HepG2 (cell line): ENCODE results near the gene HS6ST1. TPM values are rescaled to one million over a fixed set of nuclear protein-coding genes. Genes with fewer than 3 reads are reported as not detected.

Experiments
- CBX2 ChIP-seq, 2 experiments: fragments of 200-600 bp in 1 of 2; sonication (generic); formaldehyde crosslinking in 1 of 2; IDR thresholded peaks; 2 replicates each; pipeline versions ENCODE4 v1.7.0 to v1.8.1; 2018 to 2022; ENCODE audit warnings: low read depth in 2 of 2, low read length in 1 of 2, mild to moderate bottlenecking in 1 of 2, missing genetic modification reagents in 1 of 2
- CEBPG ChIP-seq: IDR thresholded peaks from 2 replicates; pipeline ENCODE4 v1.6.1; 2016
- FOXC1 ChIP-seq: sonication (generic); formaldehyde crosslinking; IDR thresholded peaks from 2 replicates; pipeline ENCODE4 v1.8.0; 2022; ENCODE audit warnings: mild to moderate bottlenecking, missing genetic modification reagents, borderline replicate concordance
- HNRNPL ChIP-seq: fragments of 200-400 bp; formaldehyde crosslinking; IDR thresholded peaks from 2 replicates; pipeline ENCODE4 v1.6.1; 2017; ENCODE audit warnings: mild to moderate bottlenecking, low read depth, low read length
- KMT2A ChIP-seq: sonication (generic); formaldehyde crosslinking; IDR thresholded peaks from 2 replicates; pipeline ENCODE4 v1.4.0; 2020; ENCODE audit warnings: missing genetic modification reagents
- NCOA5 ChIP-seq: sonication (generic); formaldehyde crosslinking; IDR thresholded peaks from 2 replicates; pipeline ENCODE4 v1.4.0; 2020; ENCODE audit warnings: missing genetic modification reagents
- PHF8 ChIP-seq: sonication (generic); formaldehyde crosslinking; IDR thresholded peaks from 2 replicates; pipeline ENCODE4 v1.5.0; 2020; ENCODE audit warnings: missing genetic modification reagents
- POGZ ChIP-seq: sonication (generic); formaldehyde crosslinking; IDR thresholded peaks from 2 replicates; pipeline ENCODE4 v1.4.0; 2020; ENCODE audit warnings: mild to moderate bottlenecking, missing genetic modification reagents
- PTBP1 ChIP-seq: fragments of 200-400 bp; formaldehyde crosslinking; IDR thresholded peaks from 2 replicates; pipeline ENCODE4 v1.6.1; 2018; ENCODE audit warnings: low read length, low read depth; ENCODE audit not compliant: poor library complexity, severe bottlenecking
- RBM39 ChIP-seq: fragments of 200-400 bp; formaldehyde crosslinking; IDR thresholded peaks from one replicate; pipeline ENCODE4 v1.6.1; 2018; ENCODE audit warnings: antibody characterized with exemption, mild to moderate bottlenecking, low read depth, low read length; ENCODE audit not compliant: poor library complexity, severe bottlenecking
- RFXAP ChIP-seq: sonication (generic); formaldehyde crosslinking; IDR thresholded peaks from 2 replicates; pipeline ENCODE4 v1.4.0; 2020; ENCODE audit warnings: missing genetic modification reagents, borderline replicate concordance
- SPEN ChIP-seq: sonication (generic); formaldehyde crosslinking; IDR thresholded peaks from 2 replicates; pipeline ENCODE4 v1.5.1; 2020; ENCODE audit warnings: low read depth, mild to moderate bottlenecking, missing genetic modification reagents
- TRIM24 ChIP-seq: sonication (generic); formaldehyde crosslinking; IDR thresholded peaks from 2 replicates; pipeline ENCODE4 v1.8.0; 2022; ENCODE audit warnings: mild to moderate bottlenecking, missing genetic modification reagents
- ZBTB1 ChIP-seq: sonication (generic); formaldehyde crosslinking; IDR thresholded peaks from 2 replicates; pipeline ENCODE4 v1.4.0; 2020; ENCODE audit warnings: missing genetic modification reagents, borderline replicate concordance
- ZNF205 ChIP-seq: IDR thresholded peaks from 2 replicates; pipeline ENCODE4 v1.6.1; 2018; ENCODE audit warnings: missing biosample characterization, missing genetic modification reagents
- ZNF44 ChIP-seq: sonication (generic); formaldehyde crosslinking; IDR thresholded peaks from 2 replicates; pipeline ENCODE4 v1.5.1; 2020; ENCODE audit warnings: mild to moderate bottlenecking, missing genetic modification reagents
- ZNF550 ChIP-seq: sonication (generic); formaldehyde crosslinking; IDR thresholded peaks from 2 replicates; pipeline ENCODE4 v1.4.0; 2020; ENCODE audit warnings: mild to moderate bottlenecking, missing genetic modification reagents, borderline replicate concordance
- ZNF605 ChIP-seq: sonication (generic); formaldehyde crosslinking; IDR thresholded peaks from 2 replicates; pipeline ENCODE4 v1.8.0; 2022; ENCODE audit warnings: mild to moderate bottlenecking, missing genetic modification reagents
- ZNF790 ChIP-seq: sonication (generic); formaldehyde crosslinking; IDR thresholded peaks from 2 replicates; pipeline ENCODE4 v1.8.0; 2022; ENCODE audit warnings: missing genetic modification reagents, mild to moderate bottlenecking, borderline replicate concordance
- ZNF792 ChIP-seq: IDR thresholded peaks from 2 replicates; pipeline ENCODE4 v1.6.1; 2016
- polyA plus RNA-seq, 8 experiments: library from polyadenylated mRNA; depleted of rRNA in 3 of 8; stranded (reverse) in 7 of 8; unstranded in 1 of 8; fragments of >200 nt; fragmentation: Illumina TruSeq in 4 of 8; extraction: Trizol in 4 of 8; gene quantifications; 2 replicates each; pipeline versions ENCODE4 v1.2.1 to v1.2.3, GENCODE V29; 2011 to 2016; ENCODE audit warnings: low read depth in 4 of 8, missing spikeins in 1 of 8, mixed read lengths in 1 of 8; ENCODE audit not compliant: insufficient read depth in 1 of 8
- total RNA-seq, 5 experiments: library from RNA; depleted of rRNA; stranded (reverse); fragments of >200 nt; fragmentation: Illumina TruSeq; extraction: Trizol; gene quantifications; 2 replicates each; pipeline ENCODE4 v1.2.3, GENCODE V29; 2016; ENCODE audit warnings: low read depth in 1 of 5
- TF ChIP-seq, protein P1 (sequence below): sonication (generic); formaldehyde crosslinking; IDR thresholded peaks from 2 replicates; pipeline ENCODE4 v1.5.0; 2020; ENCODE audit warnings: missing genetic modification reagents, mild to moderate bottlenecking, borderline replicate concordance
- TF ChIP-seq, protein P2 (sequence below): sonication (generic); formaldehyde crosslinking; IDR thresholded peaks from 2 replicates; pipeline ENCODE4 v1.8.0; 2022; ENCODE audit warnings: mild to moderate bottlenecking, missing genetic modification reagents, moderate library complexity
- TF ChIP-seq, protein P3 (sequence below): sonication (generic); formaldehyde crosslinking; conservative IDR thresholded peaks from 2 replicates; pipeline ENCODE4 v1.4.0; 2020; ENCODE audit warnings: missing genetic modification reagents
- TF ChIP-seq, protein P4 (sequence below): IDR thresholded peaks from 2 replicates; pipeline ENCODE4 v1.6.1; 2016
- TF ChIP-seq, protein P5 (sequence below): sonication (generic); formaldehyde crosslinking; IDR thresholded peaks from 2 replicates; pipeline ENCODE4 v1.4.0; 2020; ENCODE audit warnings: missing genetic modification reagents

The HS6ST1 gene
- total and polyA plus RNA-seq, 2 of the 13 experiments (the other 11 are each of a cell fraction or from before 2014, with no cell fraction given), result 34.5 to 84.6 TPM

DNA sequence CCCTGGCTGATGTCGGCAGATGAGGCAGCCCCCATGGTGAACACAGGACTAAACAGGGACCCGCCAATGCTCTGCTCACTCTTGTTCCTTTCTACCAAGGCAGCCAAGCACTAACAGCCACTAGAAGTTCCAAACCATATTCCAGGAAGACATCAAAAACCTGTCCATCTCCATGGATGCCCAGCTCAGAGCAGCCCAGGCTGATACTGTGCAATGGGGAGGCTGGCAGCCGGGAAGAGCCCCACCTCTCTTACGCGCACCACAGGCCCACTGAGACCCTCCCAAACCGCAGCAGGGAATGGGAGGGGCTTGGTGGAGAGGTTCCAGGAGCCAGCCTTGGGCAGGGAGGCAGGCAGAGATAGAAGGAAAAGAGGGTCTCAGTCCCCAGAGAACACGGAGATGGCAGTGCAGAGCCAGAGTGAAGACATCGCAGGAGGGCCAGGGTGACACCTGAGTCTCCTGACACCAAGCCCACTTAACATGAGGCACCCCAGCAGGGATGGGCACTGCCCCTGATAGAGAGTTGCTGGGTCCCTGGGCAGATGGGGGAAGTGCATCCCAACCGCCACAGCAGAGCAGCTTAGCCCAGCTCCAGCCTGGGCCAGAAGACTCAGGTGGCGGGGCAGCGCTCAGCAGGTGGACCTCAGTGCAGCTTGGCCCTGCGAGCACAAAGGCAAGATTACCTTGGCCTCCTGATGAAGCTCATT is 3.4 kb downstream of the HS6ST1 start (continued):
- TF ChIP-seq ZNF44 (CRISPR knock-in tag), result no peak
- 0 out of 2 replicates have a peak, but pooled peaks have one; percentile 6 for TF ChIP-seq KMT2A (CRISPR knock-in tag)
- TF ChIP-seq, protein P1, sequence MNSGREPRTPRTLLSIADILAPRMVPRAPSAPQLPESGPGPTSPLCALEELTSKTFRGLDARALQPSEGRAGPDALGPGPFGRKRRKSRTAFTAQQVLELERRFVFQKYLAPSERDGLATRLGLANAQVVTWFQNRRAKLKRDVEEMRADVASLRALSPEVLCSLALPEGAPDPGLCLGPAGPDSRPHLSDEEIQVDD (CRISPR knock-in tag), result no peak
- TF ChIP-seq, protein P2, sequence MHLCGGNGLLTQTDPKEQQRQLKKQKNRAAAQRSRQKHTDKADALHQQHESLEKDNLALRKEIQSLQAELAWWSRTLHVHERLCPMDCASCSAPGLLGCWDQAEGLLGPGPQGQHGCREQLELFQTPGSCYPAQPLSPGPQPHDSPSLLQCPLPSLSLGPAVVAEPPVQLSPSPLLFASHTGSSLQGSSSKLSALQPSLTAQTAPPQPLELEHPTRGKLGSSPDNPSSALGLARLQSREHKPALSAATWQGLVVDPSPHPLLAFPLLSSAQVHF (CRISPR knock-in tag), result no peak
- TF ChIP-seq PHF8 (CRISPR knock-in tag), result 0 out of 2 replicates have a peak, but pooled peaks have one; percentile 34
- TF ChIP-seq HNRNPL, result peak; percentile 79
- no peak for TF ChIP-seq ZNF205 (CRISPR knock-in tag)
- TF ChIP-seq, protein P3, sequence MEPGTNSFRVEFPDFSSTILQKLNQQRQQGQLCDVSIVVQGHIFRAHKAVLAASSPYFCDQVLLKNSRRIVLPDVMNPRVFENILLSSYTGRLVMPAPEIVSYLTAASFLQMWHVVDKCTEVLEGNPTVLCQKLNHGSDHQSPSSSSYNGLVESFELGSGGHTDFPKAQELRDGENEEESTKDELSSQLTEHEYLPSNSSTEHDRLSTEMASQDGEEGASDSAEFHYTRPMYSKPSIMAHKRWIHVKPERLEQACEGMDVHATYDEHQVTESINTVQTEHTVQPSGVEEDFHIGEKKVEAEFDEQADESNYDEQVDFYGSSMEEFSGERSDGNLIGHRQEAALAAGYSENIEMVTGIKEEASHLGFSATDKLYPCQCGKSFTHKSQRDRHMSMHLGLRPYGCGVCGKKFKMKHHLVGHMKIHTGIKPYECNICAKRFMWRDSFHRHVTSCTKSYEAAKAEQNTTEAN, result no peak
- no peak for TF ChIP-seq RFXAP (CRISPR knock-in tag)
- no peak for TF ChIP-seq SPEN
- TF ChIP-seq CBX2 (IDR thresholded peaks at IDR 0.05; ENCODE audit: low read depth, low read length), result no peak
- TF ChIP-seq CBX2 (CRISPR knock-in tag; IDR thresholded peaks at IDR 0.05; ENCODE audit: low read depth), result no peak
- no peak for TF ChIP-seq CEBPG (CRISPR knock-in tag)
- no peak for TF ChIP-seq ZNF792 (CRISPR knock-in tag)
- TF ChIP-seq PTBP1, result no peak
- TF ChIP-seq RBM39, result peak; percentile 17
- TF ChIP-seq TRIM24 (CRISPR knock-in tag), result no peak
- TF ChIP-seq, protein P4, sequence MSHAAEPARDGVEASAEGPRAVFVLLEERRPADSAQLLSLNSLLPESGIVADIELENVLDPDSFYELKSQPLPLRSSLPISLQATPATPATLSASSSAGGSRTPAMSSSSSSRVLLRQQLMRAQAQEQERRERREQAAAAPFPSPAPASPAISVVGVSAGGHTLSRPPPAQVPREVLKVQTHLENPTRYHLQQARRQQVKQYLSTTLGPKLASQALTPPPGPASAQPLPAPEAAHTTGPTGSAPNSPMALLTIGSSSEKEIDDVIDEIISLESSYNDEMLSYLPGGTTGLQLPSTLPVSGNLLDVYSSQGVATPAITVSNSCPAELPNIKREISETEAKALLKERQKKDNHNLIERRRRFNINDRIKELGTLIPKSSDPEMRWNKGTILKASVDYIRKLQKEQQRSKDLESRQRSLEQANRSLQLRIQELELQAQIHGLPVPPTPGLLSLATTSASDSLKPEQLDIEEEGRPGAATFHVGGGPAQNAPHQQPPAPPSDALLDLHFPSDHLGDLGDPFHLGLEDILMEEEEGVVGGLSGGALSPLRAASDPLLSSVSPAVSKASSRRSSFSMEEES, result no peak
- TF ChIP-seq, protein P5, sequence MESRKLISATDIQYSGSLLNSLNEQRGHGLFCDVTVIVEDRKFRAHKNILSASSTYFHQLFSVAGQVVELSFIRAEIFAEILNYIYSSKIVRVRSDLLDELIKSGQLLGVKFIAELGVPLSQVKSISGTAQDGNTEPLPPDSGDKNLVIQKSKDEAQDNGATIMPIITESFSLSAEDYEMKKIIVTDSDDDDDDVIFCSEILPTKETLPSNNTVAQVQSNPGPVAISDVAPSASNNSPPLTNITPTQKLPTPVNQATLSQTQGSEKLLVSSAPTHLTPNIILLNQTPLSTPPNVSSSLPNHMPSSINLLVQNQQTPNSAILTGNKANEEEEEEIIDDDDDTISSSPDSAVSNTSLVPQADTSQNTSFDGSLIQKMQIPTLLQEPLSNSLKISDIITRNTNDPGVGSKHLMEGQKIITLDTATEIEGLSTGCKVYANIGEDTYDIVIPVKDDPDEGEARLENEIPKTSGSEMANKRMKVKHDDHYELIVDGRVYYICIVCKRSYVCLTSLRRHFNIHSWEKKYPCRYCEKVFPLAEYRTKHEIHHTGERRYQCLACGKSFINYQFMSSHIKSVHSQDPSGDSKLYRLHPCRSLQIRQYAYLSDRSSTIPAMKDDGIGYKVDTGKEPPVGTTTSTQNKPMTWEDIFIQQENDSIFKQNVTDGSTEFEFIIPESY (CRISPR knock-in tag), result peak; percentile 98
- TF ChIP-seq ZNF550 (CRISPR knock-in tag), result no peak
- TF ChIP-seq ZNF605, result no peak
- no peak for TF ChIP-seq NCOA5
- no peak for TF ChIP-seq ZBTB1 (CRISPR knock-in tag)
- peak; percentile 59; the same call in 1 of the 2 replicates for TF ChIP-seq FOXC1 (CRISPR knock-in tag)
- TF ChIP-seq POGZ (CRISPR knock-in tag), result peak; percentile 41; the same call in 1 of the 2 replicates
- no peak for TF ChIP-seq ZNF790 (CRISPR knock-in tag)
